SK-N-SH (cell line): ENCODE results near the gene SLC12A9. TPM values are rescaled to one million over a fixed set of nuclear protein-coding genes. Genes with fewer than 3 reads are reported as not detected.
"Not testable (repeated sequence)": the region's sequence is repeated elsewhere in the genome, so short reads cannot be mapped to it uniquely, and the experiment has no call there.

Experiments
- CTCF ChIA-PET: fragments of 300-600, 350-600 bp; formaldehyde crosslinking; extraction: SDS; loops from one replicate; lab custom pipeline; 2021; lab: Yijun Ruan, JAX
- POLR2A ChIA-PET: fragments of 350-600 bp; sonication (Branson Sonifier 250); formaldehyde crosslinking; extraction: SDS; loops from one replicate; lab custom pipeline; 2020; ENCODE audit warnings: antibody characterized with exemption, inconsistent platforms; lab: Yijun Ruan, JAX
- DNase-seq: peaks from one replicate; pipeline ENCODE4 v3.0.0; 2012
- H2AFZ ChIP-seq: fragments of 200-600 bp; sonication (generic); 2 replicates; pipeline ENCODE4 v1.8.1; 2016; ENCODE audit warnings: antibody characterized with exemption, mild to moderate bottlenecking, low read depth
- H3F3A ChIP-seq: fragments of 200-600 bp; sonication (generic); replicated peaks from 2 replicates; pipeline ENCODE3; 2016; ENCODE audit warnings: antibody characterized with exemption, mild to moderate bottlenecking; ENCODE audit not compliant: insufficient read depth
- H3K27ac ChIP-seq, 2 experiments: fragments of 200-500 bp in 1 of 2; fragments of 200-600 bp in 1 of 2; sonication (Bioruptor generic) in 1 of 2; sonication (generic), shearing (Covaris generic) in 1 of 2; 2 replicates each; pipeline versions ENCODE4 v1.5.1 to v1.6.1; 2014 to 2016; ENCODE audit warnings: low read depth in 2 of 2, inconsistent platforms in 1 of 2, low read length in 1 of 2, mild to moderate bottlenecking in 1 of 2, mixed read lengths in 1 of 2
- H3K27me3 ChIP-seq: fragments of 200-600 bp; sonication (generic), shearing (Covaris generic); 2 replicates; pipeline ENCODE4 v1.6.1; 2016; ENCODE audit warnings: mixed run types; ENCODE audit not compliant: insufficient read depth
- H3K36me3 ChIP-seq, 2 experiments: fragments of 200-500 bp in 1 of 2; fragments of 200-600 bp in 1 of 2; sonication (Bioruptor generic) in 1 of 2; sonication (generic) in 1 of 2; replicated peaks in 1 of 2; 2 replicates each; pipeline versions ENCODE3 to v1.5.1; 2014 to 2016; ENCODE audit warnings: low read length in 1 of 2, mild to moderate bottlenecking in 1 of 2; ENCODE audit not compliant: insufficient read depth in 2 of 2, control insufficient read depth in 1 of 2
- H3K4me1 ChIP-seq, 2 experiments: fragments of 200-500 bp in 1 of 2; fragments of 200-600 bp in 1 of 2; sonication (Bioruptor generic) in 1 of 2; sonication (generic), shearing (Covaris generic) in 1 of 2; 2 replicates each; pipeline versions ENCODE4 v1.5.1 to v1.6.1; 2014 to 2016; ENCODE audit warnings: low read depth in 1 of 2, low read length in 1 of 2, mixed run types in 1 of 2; ENCODE audit not compliant: insufficient read depth in 2 of 2, control insufficient read depth in 1 of 2
- H3K4me2 ChIP-seq: fragments of 200-600 bp; sonication (generic), shearing (Covaris generic); 2 replicates; pipeline ENCODE4 v1.6.1; 2017; ENCODE audit warnings: mixed run types
- H3K4me3 ChIP-seq, 2 experiments: fragments of 200-500 bp in 1 of 2; fragments of 200-600 bp in 1 of 2; sonication (Bioruptor generic) in 1 of 2; sonication (generic), shearing (Covaris generic) in 1 of 2; 2 replicates each; pipeline versions ENCODE4 v1.5.1 to v1.8.1; 2014 to 2016; ENCODE audit warnings: low read depth in 2 of 2, inconsistent platforms in 1 of 2, low read length in 1 of 2, mild to moderate bottlenecking in 1 of 2, mixed read lengths in 1 of 2, moderate library complexity in 1 of 2
- H3K79me2 ChIP-seq: fragments of 200-600 bp; sonication (generic); 2 replicates; pipeline ENCODE4 v1.8.1; 2017; ENCODE audit warnings: mild to moderate bottlenecking; ENCODE audit not compliant: insufficient read depth
- H3K9ac ChIP-seq: fragments of 200-600 bp; sonication (generic); 2 replicates; pipeline ENCODE4 v1.6.1; 2017; ENCODE audit warnings: mixed run types
- H3K9me2 ChIP-seq: fragments of 200-600 bp; sonication (generic); 2 replicates; pipeline ENCODE4 v1.6.1; 2017; ENCODE audit warnings: mixed run types
- H3K9me3 ChIP-seq: fragments of 200-600 bp; sonication (generic); 2 replicates; pipeline ENCODE4 v1.6.1; 2017; ENCODE audit warnings: mixed run types, mild to moderate bottlenecking, moderate library complexity
- H4K20me1 ChIP-seq: fragments of 200-600 bp; sonication (generic); 2 replicates; pipeline ENCODE4 v1.6.1; 2017; ENCODE audit warnings: mild to moderate bottlenecking, mixed run types; ENCODE audit not compliant: insufficient read depth
- ELF1 ChIP-seq: IDR thresholded peaks from 2 replicates; pipeline ENCODE4 v1.4.0; 2012
- EP300 ChIP-seq, 2 experiments: IDR thresholded peaks; 2 replicates each; pipeline versions ENCODE4 v1.4.0 to v1.6.1; 2012; ENCODE audit warnings: borderline replicate concordance in 1 of 2, low read depth in 1 of 2, low read length in 1 of 2
- EZH2phosphoT487 ChIP-seq: fragments of 200-600 bp; sonication (generic); IDR thresholded peaks from 2 replicates; pipeline ENCODE4 v1.6.1; 2017; ENCODE audit warnings: low read depth, mixed run types, mild to moderate bottlenecking, antibody characterized with exemption, moderate library complexity, borderline replicate concordance
- FOXJ3 ChIP-seq: sonication (generic); formaldehyde crosslinking; IDR thresholded peaks from 2 replicates; pipeline ENCODE4 v1.5.1; 2020; ENCODE audit warnings: mild to moderate bottlenecking, missing genetic modification reagents
- GATA2 ChIP-seq: sonication (generic); formaldehyde crosslinking; IDR thresholded peaks from 2 replicates; pipeline ENCODE4 v1.5.0; 2020; ENCODE audit warnings: mild to moderate bottlenecking, missing genetic modification reagents
- NFIC ChIP-seq: IDR thresholded peaks from 2 replicates; pipeline ENCODE4 v1.4.0; 2012; ENCODE audit warnings: borderline replicate concordance
- RXRA ChIP-seq: IDR thresholded peaks from 2 replicates; pipeline ENCODE4 v1.4.0; 2012; ENCODE audit warnings: low read depth, mild to moderate bottlenecking, borderline replicate concordance
- TAF1 ChIP-seq: IDR thresholded peaks from 2 replicates; pipeline ENCODE4 v1.6.1; 2012; ENCODE audit warnings: low read depth, mild to moderate bottlenecking, low read length, moderate library complexity, borderline replicate concordance
- USF1 ChIP-seq: IDR thresholded peaks from 2 replicates; pipeline ENCODE4 v1.4.0; 2012; ENCODE audit warnings: low read depth, borderline replicate concordance
- WGBS: methylation state at CpG from one replicate; pipeline ENCODE4 v1.1.6; 2017; ENCODE audit warnings: low lambda C conversion rate; 5-methylcytosine and 5-hydroxymethylcytosine counted together
- polyA plus RNA-seq, 3 experiments: library from polyadenylated mRNA; depleted of rRNA; stranded (reverse); fragments of >200 nt; gene quantifications; 2 replicates each; pipeline ENCODE4 v1.2.3, GENCODE V29; 2012

SLC12A9 gene
- polyA plus RNA-seq, 1 of the 3 experiments (the other 2 are of a cell fraction) = 29.7 TPM

GRCh38 chr7:100806276-100806675, 46.2 kb upstream of the SLC12A9 start (continued):
- no peak for TF ChIP-seq NFIC

GRCh38 chr7:100806883-100807282, 45.6 kb upstream of the SLC12A9 start:
- H2AFZ ChIP-seq, H3K4me2 ChIP-seq, H3K9ac ChIP-seq, H3K27ac ChIP-seq, DNase-seq, H3K9me2 ChIP-seq, H3K79me2 ChIP-seq, H4K20me1 ChIP-seq, H3K27me3 ChIP-seq, H3K4me3 ChIP-seq, H3K9me3 ChIP-seq: not testable (repeated sequence)
- peaks cover 10 to 49% of the 10 kb centered on the region in 2 experiments for H3K36me3 ChIP-seq
- 96% methylated on average over 6 of the region's 6 CpGs for WGBS
- peaks cover 19% of the 10 kb centered on the region for H3F3A ChIP-seq
- CTCF ChIA-PET = interaction anchor here (0.9 to 16.7 kb wide), 6 partner anchors 9 to 246 kb away, joined by 3 to 398 read pairs (median 6); partner anchors contain the start of genes EPHB4 and SLC12A9
- POLR2A ChIA-PET = interaction anchor here (0.6 to 1.1 kb wide), 2 partner anchors 13 to 15 kb away, joined by 3 to 4 read pairs; no protein-coding TSS in a partner anchor
- H3K4me1 ChIP-seq = peaks cover 18% of the 10 kb centered on the region in 2 experiments; a peak in 3 of 4 replicates

GRCh38 chr7:100808354-100808875, 44.1 kb upstream of the SLC12A9 start:
- no peaks in the 10 kb centered on the region for H3K9me2 ChIP-seq

GRCh38 chr7:100811480-100811879, 41.0 kb upstream of the SLC12A9 start:
- no peaks in the 10 kb centered on the region for H3K4me1 ChIP-seq
- no peak overlapping the region for H3K9ac ChIP-seq
- ChIA-PET POLR2A (no interaction called here), CTCF (interaction anchor here (1.0 to 11.8 kb wide), 4 partner anchors 10 to 107 kb away, joined by 3 to 84 read pairs (median 8); partner anchors contain the start of gene SLC12A9)
- WGBS = 79% methylated on average over 6 of the region's 6 CpGs
- no peaks in the 10 kb centered on the region for H3F3A ChIP-seq
- H3K9me2 ChIP-seq = no peaks in the 10 kb centered on the region
- H3K27me3 ChIP-seq = no peaks in the 10 kb centered on the region
- no peaks in the 10 kb centered on the region for H3K79me2 ChIP-seq
- DNase-seq = no peak
- no peaks in the 10 kb centered on the region for H4K20me1 ChIP-seq
- no peaks in the 10 kb centered on the region for H3K9me3 ChIP-seq
- H3K4me2 ChIP-seq = no peak overlapping the region
- no peak overlapping the region for H2AFZ ChIP-seq
- H3K36me3 ChIP-seq = peaks cover 9 to 78% of the 10 kb centered on the region in 2 experiments
- no peak for TF ChIP-seq EP300 (IDR thresholded peaks at IDR 0.05; ENCODE audit: borderline replicate concordance in 1 of 2, low read depth in 1 of 2, low read length in 1 of 2)
- no peak for TF ChIP-seq USF1
- no peak for TF ChIP-seq TAF1
- no peak for TF ChIP-seq RXRA
- TF ChIP-seq FOXJ3 (CRISPR knock-in tag) = no peak
- TF ChIP-seq GATA2 (CRISPR knock-in tag) = no peak
- no peak for TF ChIP-seq ELF1
- TF ChIP-seq EZH2phosphoT487 = no peak
- no peak overlapping the region for H3K4me3 ChIP-seq
- no peak overlapping the region for H3K27ac ChIP-seq

More at GRCh38 chr7:100808354-100808875, 44.1 kb upstream of the SLC12A9 start:
- Histone ChIP-seq H3K9me3 (no peaks in the 10 kb centered on the region), H3K27me3 (no peaks in the 10 kb centered on the region), H3F3A (peaks cover 9% of the 10 kb centered on the region), H3K4me2 (no peak overlapping the region), H3K36me3 (peaks cover 15 to 62% of the 10 kb centered on the region in 2 experiments), H3K27ac (no peak overlapping the region), H4K20me1 (no peaks in the 10 kb centered on the region), H3K4me1 (peaks cover 4% of the 10 kb centered on the region in 2 experiments; a peak in 3 of 4 replicates), H2AFZ (no peak overlapping the region), H3K79me2 (no peaks in the 10 kb centered on the region), H3K4me3 (no peak overlapping the region), H3K9ac (no peak overlapping the region)
- WGBS = 95% methylated on average over 5 of the region's 5 CpGs
- ChIA-PET POLR2A (no interaction called here), CTCF (interaction anchor here (0.7 to 16.7 kb wide), 3 partner anchors 7 to 73 kb away, joined by 3 to 398 read pairs (median 84); partner anchors contain the start of gene SLC12A9)
- no peak for TF ChIP-seq GATA2 (CRISPR knock-in tag)
- no peak for DNase-seq
